Ammon's horn (tissue), 1 donor: ENCODE results near the gene EXOC2.
A peak's percentile ranks its signal among the peaks of the same experiment; 100 is the strongest.
"Not testable (repeated sequence)": the region's sequence is repeated elsewhere in the genome, so short reads cannot be mapped to it uniquely, and the experiment has no call there.

Source experiments
- DNase-seq: peaks from one replicate; pipeline ENCODE4 v3.0.0-alpha.2; 2016; ENCODE audit warnings: low spot score

The EXOC2 gene

DNA sequence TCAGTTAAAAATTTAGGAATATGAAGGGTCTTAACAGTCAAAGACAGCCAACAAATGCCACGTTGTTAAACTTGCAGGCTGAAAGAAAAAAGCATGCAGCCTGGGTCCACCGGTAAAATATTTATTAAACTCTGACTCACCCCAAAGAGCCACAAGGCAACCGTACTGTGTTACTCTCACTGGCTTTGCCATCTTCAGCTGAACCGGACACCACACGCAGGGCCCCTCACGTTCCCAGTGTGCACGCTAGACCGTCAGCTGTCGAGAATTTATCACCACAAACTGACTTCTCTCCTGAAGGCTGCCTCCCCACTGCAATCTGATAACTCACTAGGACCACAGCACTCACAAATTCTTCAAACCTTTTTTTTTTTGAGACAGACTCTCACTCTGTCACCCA, 66.7 kb downstream of the EXOC2 start:
- DNase-seq: no peak

DNA sequence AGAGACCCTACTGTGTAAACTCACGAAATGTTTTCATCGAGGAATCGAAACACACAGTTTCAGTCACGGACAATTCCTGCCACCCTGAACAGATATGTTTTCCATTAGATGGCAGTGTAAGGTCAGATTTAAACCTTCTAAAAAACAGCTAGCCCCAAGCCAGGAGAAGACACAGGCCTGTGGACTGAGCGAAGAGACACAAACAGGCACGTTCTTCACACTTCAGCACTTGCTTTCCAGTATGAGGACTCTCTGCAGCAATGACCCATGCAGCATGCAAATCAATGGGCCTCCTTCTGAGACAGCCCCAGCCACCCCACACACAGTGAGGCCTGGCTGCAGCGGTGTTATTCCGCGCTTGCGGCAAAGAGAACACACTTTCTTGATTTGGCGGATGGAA, 68.0 kb downstream of the EXOC2 start:
- DNase-seq: peak; percentile 31

DNA sequence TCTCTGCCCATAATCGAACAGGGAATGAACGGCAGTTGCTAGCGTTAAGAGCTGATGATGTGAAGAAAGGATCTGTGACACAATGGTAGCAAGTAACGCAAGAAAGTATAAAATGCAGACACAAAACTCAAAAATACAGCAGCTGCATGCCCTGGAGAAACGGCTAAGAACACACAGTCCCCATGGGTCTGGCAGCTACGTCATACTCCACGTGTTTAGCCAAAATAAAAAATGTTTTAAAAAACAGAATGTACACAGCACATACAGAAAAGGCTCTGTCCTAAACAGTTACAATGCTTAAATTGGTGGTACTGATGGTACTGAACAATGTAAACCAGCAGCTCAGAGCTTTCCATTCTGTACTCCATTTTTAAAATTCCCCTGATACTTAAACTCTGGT, 70.5 kb downstream of the EXOC2 start:
- no peak for DNase-seq

DNA sequence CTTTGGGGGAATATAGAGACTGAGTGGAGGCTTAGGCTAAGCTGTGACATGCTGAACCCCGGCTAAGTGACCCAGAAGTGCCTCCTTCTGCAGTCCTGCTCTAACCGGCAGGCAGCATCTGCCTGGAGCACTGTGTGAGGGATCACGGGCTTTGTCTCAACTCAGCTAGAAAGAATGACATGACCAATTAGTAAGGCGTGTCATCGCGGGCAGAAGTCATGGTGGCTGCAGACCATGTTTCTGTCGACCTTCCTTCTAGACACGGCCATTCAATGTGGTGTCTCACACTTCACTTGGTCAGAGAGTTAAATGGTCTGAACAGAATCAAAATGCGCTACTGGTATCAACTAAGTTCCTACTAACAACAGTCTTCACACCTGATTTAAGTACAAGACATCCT, 71.0 kb downstream of the EXOC2 start:
- DNase-seq: no peak

DNA sequence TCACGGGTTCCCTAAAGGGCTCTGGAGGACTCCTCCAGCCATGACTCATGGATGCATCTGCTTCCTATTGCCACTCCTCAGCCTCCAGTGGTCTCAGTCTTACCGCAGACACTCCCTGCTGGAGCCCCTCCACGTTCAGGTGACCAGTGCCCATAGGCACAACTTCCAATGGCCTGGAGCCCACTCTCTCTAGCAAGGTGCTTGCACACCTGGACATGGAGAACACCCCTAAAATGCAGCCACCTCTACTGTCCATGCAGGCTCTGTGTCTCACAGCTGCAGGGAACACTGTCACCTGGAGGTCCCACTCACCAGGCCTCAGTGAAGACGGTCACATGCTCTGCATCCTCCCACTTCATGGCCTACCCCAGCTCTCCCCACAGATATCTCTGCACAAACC, 72.0 kb downstream of the EXOC2 start:
- DNase-seq: no peak

DNA sequence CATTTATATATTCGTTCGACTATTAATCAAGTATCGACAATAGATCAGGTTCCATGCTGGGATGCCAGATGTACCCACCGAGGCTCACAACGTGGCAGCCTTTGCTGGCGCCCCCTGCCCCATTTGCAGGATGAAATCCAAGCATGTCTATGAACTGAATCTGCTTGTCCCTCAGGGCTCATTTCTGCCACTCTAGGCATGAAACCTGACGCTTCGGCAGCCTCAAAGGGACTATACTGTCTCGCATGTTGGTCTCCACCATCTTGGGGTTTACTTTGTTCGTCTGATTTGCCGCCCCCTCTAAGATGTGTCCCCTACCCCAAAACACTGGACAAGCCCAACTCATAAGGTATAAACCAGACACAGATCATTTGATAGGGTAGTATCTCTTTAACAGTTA, 72.8 kb downstream of the EXOC2 start:
- no peak for DNase-seq

DNA sequence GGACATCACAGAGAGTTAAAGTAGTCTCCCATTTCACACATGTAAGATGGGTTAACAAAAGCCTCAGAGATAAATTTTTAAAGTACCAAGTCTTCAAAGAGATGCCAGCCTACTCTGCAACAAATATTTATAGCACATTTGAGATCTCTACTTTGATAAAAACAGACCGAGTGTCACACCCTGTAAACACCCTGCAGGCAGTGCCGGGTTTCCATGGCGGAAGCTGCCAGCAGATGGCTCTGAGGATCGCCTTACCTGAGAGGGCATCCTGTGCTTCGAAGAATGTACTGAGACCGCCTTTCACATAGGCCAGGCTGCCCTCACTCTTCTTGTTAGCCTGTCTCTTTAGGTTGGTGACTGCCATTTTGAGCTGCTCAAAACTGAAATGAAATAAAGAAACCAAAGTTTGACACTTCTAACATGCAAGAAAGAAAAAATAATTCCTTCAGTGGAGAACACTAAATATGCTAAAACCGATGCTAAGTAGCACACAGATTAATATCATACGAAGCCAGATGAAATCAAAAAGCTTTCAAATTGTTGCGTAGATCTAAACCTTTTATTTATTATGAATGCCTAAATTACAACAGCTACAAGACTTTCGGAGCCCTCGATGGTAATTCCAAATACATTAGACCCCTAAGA, 75.4 kb downstream of the EXOC2 start:
- DNase-seq: no peak

DNA sequence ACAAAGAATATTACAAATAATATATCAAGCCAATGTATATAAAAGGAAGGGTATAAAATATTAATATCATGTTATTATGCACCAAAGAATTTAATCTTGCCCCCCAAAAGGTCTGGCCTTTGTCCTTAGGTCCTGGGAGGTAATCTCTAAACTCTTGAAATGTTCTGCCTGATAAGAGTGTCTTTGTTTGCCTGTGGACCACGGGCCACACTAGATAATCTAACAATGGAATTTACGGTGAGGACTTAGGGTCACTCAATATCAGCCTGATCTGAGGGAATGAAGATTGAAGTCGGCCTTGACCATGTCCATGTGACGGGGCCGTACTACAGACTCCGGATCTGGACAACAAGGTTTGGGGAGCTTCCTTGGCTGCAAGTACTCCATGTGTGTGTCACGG, 79.0 kb downstream of the EXOC2 start:
- no peak for DNase-seq

DNA sequence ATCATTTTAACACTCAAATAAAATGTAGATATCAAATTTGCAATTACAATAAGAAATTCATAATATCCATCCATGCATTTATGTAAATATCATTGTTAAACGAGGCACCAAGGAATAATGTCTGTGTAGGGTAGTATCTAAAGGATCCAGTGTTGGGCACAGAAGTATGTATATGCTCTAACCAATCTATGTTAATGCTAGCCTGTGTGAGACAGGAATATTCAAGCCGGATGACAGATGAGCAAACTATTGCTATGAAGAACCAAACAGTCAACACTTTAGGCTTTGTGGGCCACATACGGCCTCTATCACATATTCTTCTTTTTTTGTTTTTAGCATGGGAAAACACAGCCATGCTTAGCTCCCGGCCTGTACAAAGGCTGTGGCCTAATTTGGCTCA, 81.0 kb downstream of the EXOC2 start:
- no peak for DNase-seq

DNA sequence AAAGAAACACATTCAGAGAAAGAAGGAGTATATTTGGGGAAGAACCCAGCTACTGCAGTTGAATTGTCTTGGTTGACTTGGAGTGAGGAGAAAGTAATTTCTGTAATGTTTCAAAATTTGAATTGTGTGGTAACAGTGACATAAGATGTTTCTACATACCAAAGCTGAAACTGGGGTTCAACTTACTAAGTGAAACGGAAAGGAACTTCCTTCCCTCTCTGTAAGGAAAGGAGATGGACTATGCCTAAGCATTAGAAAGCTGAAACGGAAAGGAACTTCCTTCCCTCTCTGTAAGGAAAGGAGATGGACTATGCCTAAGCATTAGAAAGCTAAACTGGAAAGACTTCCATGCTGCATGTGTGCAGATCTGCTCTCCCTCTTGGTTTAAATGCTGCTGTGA, 82.1 kb downstream of the EXOC2 start:
- no peak for DNase-seq

DNA sequence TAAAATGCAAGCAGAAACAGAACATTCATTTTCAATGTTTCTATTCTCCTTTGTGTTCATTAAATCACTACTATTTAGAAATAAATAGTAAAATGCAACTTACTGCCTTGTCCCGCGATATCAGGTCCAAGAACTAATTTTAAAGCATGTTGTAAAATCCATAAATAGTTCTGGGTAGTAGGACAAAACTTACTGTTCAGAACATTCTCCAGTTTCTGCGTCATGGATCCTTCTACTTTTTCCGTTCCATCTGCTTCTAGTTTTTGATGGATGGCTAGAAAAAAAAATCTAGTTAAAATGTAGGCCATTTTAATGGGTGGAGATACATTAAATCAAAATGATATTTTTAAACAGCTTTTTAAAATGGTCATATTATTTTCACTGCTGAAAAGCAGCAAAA, 83.0 kb downstream of the EXOC2 start:
- DNase-seq: no peak

DNA sequence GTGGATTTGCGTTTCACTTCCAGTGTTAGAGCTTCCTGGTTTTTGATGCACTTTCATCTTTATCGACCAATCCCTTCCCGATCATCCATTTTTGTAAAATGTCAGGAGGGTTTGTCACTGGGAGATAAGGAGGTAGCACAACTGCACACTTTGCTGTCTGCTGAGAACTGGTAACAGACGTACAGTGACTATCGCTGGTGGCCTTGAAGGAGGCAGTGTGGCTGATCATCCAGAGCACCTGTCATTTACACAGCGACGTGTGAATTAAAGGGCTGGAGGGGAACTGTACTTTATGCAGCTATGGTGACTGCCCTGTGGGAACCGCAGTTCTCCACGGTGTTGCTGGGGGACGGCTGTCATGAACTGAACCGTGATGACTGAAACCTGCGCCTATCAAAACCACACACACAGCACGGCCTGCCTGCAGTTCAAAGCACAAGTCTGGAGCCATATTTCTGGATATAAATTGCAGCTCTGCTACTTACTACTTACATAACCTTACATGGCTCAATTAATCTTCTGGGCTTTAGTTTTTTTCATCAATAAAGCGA, 86.0 kb downstream of the EXOC2 start:
- DNase-seq: no peak

DNA sequence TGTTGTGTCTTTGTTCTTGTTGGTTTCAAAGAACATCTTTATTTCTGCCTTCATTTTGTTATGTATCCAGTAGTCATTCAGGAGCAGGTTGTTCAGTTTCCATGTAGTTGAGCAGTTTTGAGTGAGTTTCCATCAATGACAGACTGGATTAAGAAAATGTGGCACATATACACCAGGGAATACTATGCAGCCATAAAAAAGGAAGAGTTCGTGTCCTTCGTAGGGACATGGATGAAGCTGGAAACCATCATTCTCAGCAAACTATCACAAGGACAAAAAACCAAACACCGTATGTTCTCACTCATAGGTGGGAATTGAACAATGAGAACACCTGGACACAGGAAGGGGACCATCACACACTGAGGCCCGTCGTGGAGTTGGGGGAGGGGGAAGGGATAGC, 87.0 kb downstream of the EXOC2 start:
- not testable (repeated sequence) for DNase-seq

DNA sequence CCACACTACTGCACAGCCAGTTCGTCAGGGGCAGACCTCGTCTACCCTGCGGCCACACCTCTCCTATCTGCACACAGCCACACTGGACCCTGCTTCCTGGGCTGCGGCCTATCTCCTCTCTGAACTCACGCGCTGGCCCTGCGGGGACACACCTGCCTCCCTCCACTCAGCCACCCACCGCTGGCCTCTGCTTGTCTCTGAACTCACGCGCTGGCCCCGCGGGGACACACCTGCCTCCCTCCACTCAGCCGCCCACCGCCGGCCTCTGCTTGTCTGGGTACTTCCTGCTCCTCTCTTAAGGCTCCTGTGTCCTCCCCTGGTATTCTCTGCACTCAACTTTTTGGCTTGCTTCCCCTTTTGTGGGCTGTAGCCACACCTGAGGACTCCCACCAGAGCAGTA, 88.4 kb downstream of the EXOC2 start:
- DNase-seq: no peak

DNA sequence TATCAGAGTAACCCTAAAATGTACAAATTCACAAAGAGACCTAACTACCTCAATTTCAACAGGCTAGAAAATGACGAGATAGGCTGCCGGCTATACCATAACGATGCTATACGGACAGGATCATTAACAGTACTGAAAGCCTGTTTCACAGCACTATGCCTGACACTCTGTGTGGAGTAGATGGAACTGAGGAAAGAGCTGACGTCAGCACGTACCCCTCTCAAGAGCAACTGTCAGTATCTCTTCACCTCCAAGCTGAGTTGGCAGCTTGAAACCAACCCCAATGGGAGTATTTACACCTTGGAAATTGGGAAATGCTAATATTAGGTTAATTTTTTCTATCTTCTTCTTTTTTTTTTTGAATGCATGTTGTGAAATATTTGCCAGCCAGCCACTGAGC, 89.7 kb downstream of the EXOC2 start:
- no peak for DNase-seq

DNA sequence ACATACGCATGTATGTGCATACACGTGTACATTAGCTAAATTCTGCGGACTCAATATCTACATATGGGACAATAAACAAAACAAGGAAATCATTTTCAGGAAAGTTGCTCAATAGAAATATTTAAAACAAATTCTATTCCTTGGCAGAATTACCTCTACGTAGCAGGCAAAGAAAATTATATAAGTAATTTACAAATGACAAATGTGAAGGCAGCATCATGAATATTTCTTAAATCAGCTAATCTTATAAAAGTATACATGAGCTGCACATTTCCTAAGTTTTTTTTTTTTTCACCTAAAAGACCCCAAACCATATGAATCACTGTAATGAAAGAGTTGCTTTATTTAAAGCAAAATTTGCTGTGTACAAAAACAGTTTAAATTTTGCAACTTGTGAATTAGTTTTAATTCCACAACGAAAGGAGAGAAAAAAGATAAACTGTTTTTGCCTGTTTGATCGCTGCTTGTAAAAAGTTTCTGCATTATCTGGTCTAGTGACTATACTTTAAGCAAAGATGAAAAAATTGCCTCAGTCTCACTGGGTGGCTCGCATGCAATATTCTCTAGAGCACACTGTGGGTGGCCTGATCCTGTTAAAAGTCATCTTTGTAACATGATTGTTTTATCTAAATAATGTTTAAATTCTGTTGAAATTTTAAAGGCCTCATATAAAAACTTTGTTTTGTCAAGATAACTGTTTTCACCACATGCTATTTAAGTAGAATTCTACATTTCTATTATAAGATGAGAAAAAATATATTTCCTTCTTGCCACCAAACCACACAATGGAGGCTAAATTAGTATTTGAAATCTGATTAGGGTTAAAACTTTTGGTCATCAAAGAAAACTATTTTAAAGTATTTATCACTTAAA, 93.1 kb downstream of the EXOC2 start:
- no peak for DNase-seq

DNA sequence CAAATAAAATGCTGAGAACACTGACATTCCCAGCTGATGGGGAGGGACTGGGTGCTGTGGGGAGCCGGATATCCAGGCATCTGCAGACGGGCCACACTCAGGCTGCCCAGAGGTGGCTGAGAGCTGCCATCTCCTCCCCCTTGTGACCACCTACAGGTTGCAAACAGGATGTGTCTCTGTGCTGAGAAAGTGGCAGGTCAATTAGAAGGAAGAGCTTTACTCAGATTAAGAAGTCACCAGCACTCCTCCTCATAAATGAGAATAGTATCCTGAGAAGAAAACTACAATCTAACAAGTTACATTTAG, 99.1 kb downstream of the EXOC2 start:
- no peak for DNase-seq

DNA sequence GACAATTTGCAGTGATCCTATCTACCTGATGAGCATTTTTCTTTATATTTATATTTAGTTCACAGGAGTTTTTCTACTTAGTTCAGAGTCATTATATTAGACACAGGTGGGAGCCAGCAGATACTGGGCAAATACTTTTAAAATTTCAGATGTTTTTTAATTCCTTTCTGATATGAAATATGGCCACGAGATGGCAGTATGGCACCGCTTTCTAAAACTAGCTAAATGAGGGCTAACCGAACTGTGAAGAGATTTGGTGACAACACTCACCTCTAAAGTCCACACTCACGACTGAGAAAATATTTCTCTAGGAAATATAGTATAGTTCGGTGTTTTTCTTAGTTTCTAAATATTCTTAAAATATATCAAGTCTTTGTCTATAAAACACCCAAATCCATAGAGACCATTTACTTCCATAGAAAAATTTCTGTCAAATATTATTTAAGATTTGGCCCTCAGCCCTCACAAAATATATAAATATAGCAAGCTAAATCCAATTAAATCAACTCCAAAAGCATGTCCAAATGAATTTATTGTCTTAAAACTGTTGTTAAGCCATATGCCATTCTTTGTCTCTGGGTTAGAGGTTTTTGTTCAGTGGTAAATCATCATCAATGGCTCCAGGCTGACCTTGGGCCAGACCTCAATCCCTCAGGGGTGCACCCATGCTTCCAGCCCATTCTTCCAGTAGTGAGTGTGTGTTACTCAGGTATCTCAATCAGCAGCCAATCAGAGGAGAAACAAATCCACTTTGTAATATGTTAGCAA, 99.6 kb downstream of the EXOC2 start:
- peak; percentile 68 for DNase-seq

DNA sequence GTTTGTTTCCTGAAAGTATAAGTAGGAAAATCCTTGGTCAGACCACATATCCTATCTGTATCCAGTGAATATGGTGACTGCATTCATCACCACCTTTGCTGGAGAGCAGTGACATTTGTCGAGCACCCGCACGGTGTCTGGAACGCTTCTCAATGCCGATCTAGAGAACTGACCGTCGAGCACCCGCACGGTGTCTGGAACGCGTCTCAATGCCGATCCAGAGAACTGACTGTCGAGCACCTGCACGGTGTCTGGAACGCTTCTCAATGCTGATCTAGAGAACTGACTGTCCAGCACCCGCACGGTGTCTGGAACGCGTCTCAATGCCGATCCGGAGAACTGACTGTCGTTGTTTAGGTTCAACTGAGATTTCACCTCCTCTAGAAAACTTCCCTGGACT, 103.8 kb downstream of the EXOC2 start:
- DNase-seq: no peak

DNA sequence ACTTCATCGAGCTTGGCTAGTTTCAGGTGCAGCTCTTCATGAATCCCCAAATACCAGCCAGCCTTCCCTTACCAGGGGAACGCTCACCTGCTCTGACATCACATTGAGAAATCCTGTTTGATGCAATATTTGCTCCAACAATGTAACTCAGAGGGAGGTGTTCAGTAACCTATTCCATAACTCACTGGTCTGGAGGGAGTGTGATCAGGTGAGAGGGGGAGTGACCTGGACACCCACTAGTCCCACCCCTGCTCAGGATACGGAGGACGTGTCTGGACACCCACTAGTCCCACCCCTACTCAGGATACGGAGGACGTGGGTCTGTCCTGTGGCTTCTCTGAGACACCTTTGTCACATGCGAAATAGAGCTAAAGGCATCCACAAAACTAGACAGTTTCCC, 106.4 kb downstream of the EXOC2 start:
- DNase-seq: no peak

DNA sequence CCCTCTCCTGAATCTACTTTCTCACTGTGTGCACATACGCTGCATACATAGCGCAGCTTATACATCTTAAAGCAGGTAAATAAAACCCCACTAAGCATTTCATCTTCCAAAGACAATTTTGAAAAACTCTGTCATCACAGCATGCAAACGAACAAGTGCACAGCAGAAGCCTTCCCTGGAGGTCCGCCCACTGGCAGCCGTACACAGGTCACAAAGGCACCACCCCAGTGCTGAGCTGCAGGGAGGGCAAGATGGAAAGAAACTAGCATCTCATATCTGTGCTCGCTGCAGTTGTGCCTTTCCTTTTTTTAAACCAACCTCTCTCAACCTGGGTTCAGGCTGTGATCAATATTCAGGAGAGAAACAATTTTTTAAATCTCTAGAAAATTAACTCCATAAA, 109.3 kb downstream of the EXOC2 start:
- DNase-seq: no peak

DNA sequence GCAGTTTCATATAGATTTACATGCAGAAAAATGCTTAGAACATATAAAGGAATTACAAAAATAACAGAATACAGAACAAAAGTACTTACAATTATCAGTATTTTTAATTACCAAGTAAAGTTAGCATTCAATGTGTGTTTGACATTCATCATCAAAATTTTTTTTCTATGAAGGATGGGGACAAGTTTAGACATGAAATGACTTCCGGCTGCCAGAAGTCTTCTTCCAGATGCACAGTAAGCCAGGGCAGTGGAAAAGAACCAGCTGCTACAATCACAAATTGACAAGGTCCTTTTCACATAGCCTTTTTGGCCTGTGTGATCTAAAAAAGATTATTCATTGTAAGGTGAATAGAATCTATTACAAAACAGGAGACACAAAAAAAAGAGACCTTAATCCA, 109.8 kb downstream of the EXOC2 start:
- DNase-seq: no peak

DNA sequence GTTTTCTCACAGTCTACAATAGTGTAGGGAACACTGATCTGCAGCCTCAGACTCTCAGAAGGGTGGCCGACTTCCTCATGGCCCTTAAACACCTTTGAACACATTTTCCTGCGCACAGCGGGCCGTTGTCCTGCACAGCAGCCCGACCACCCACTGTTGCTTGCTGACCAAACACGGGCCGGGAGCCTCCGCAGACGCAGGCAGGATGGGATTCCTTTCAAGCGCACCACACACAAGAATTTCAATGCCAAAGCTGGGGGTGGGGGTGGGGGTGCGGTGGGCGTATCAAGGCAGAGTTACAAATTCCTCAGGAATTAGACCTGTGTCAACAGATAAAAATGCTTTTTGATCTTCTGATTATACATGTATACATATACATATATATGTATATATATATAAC, 110.6 kb downstream of the EXOC2 start:
- DNase-seq: no peak
